ENCODE measurements around the gene PLCL1.

- TF ChIP-seq, protein P1, sequence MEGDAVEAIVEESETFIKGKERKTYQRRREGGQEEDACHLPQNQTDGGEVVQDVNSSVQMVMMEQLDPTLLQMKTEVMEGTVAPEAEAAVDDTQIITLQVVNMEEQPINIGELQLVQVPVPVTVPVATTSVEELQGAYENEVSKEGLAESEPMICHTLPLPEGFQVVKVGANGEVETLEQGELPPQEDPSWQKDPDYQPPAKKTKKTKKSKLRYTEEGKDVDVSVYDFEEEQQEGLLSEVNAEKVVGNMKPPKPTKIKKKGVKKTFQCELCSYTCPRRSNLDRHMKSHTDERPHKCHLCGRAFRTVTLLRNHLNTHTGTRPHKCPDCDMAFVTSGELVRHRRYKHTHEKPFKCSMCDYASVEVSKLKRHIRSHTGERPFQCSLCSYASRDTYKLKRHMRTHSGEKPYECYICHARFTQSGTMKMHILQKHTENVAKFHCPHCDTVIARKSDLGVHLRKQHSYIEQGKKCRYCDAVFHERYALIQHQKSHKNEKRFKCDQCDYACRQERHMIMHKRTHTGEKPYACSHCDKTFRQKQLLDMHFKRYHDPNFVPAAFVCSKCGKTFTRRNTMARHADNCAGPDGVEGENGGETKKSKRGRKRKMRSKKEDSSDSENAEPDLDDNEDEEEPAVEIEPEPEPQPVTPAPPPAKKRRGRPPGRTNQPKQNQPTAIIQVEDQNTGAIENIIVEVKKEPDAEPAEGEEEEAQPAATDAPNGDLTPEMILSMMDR (IDR thresholded peaks at IDR 0.05; ENCODE audit: low read length) = no peak
- TF ChIP-seq EZH2 (IDR thresholded peaks at IDR 0.05; ENCODE audit: borderline replicate concordance, low read length) = no peak
These were observed 63.8 kb downstream of the PLCL1 start for GRCh38 chr2:197868206-197868605.
